HG02763 (cell line): Measurements from ENCODE around the gene FAHD2B.
"Not testable (repeated sequence)": the region's sequence is repeated elsewhere in the genome, so short reads cannot be mapped to it uniquely, and the experiment has no call there.

Source experiments
- ATAC-seq: cut with Tn5 transposase; IDR thresholded peaks from one replicate; pipeline ENCODE4 v1.9.1; 2021; ENCODE audit warnings: mild to moderate bottlenecking, moderate library complexity; ENCODE audit not compliant: unreplicated experiment

FAHD2B gene

GRCh38 chr2:97068722-97069121, 26.0 kb downstream of the FAHD2B start:
- ATAC-seq: not testable (repeated sequence)

DNA sequence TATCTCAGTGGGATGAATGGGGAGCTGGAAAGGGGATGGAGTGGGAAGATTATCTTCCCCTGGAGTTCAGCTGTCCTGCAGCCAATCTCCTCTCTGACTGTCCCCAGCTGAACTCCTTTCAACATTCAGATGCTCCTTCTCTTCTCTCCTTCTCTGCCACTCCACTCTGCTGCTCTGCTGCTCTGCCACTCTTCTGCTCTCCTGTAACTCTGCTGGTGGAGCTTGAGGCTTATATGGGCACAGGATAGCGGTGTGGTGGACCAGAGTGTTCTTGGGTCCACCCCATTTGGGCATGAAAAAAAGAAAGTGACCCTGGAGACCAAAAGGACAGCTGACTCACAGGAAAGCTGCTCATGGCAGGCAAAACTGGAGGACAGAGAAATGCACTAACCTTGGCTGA, 26.6 kb downstream of the FAHD2B start:
- no peak for ATAC-seq

DNA sequence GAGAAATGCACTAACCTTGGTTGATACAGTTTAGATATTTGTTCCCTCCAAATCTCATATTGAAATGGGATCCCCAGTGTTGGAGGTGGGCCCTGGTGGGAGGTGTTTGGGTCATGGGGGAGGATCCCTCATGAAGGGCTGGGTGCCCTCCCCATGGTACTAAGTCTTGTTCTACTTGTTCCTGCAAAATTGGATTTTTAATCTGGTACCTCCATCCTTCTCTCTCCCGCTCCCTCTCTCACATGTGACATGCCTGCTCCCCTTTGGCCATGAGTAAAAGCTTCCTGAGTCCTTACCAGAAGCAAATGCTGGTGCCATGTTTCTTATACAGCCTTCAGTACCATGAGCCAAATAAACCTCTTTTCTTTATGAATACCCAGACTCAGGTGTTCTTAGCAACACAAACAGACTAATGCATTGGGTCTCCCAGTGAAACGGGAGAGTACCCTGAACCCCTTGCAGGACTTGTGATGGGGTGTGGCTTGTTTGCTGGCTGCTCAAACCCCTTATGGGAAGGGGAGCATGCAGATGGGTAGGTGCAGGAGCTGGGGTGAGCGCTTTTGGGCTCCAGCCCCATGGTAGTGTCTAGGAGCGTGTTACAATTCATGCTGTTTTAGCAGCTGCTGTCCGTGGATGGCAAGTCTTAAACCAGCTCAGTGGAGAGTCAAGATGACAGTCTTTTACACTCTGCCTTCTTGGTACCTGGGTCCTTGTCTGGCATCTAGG, 27.2 kb downstream of the FAHD2B start:
- ATAC-seq: no peak

- not testable (repeated sequence) for ATAC-seq
Observed at GRCh38 chr2:97066030-97066429, 28.7 kb downstream of the FAHD2B start.

DNA sequence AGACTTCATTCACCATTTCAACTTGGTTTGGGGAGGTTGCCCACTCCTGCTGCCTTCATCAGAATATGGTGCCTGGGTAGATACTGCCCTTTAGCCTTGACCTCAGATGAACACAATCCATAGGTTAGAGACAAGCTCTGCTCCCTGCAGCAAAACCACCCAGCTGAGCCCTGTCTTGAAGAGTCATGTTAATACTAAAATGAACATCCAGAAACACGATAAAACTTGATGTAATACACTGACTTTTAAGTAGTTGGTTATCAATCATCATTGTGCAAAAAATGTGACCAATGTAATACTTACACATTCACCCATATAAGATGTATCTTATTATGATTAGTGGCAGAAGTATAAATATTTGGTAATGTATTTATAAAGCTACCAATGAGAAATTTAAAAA, 32.7 kb downstream of the FAHD2B start:
- ATAC-seq: not testable (repeated sequence)

DNA sequence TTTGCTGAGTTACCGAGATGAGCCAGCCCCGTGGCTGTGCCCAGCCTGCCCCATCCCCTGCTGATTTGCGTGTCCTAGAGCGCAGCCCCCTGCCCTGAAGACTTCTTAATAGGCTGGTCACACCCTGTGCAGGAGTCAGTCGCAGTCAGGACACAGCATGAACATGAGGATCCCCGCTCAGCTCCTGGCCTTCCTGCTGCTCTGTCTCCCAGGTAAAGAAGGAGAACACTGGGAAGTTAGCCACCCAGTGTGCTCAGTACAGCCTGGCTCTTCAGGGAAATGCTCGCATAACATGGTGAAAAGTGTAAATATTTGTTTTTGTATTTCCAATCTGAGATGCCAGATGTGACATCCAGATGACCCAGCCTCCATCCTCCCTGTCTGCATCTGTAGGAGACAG, 34.9 kb downstream of the FAHD2B start:
- not testable (repeated sequence) for ATAC-seq

DNA sequence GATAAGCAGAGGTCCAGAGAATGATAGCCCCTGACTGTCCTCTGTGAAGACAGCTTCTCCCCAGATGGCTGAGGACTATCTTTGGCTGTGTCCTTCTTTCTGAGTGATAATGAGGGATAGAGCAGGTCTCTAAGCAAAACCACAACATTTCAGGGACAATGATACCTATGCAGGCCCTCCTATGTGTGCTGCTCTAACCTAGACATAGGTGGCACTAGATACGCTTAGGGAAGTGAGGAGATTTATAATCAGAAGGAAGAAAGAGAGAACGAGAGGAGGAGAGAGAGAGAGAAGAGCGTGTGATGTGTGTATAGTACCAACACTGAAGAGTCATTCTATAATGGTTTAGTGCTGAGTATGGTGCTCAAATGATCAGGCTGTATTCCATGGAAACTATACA, 38.5 kb downstream of the FAHD2B start:
- not testable (repeated sequence) for ATAC-seq

GRCh38 chr2:97050032-97050431, 44.6 kb downstream of the FAHD2B start:
- ATAC-seq: not testable (repeated sequence)

- ATAC-seq: not testable (repeated sequence)
Observed at GRCh38 chr2:97048448-97048847, 46.2 kb downstream of the FAHD2B start.

DNA sequence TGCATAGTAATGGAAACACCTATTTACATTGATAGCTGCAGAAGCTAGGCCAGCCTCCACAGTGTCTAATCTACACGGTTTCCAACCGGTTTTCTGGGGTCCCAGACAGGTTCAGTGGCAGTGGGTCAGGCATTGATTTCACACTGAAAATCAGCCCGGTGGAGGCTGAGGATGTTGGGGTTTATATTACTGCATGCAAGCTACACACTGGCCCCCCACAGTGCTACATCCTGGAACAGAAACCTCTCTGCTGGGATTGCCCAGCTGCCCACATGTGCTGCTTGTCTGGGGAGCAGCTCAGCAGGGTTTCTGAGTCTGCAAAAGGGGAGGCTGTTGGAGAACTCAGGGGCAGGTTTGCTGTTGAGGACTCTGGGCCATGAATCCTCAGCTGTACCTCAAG, 48.0 kb downstream of the FAHD2B start:
- ATAC-seq: not testable (repeated sequence)

- not testable (repeated sequence) for ATAC-seq
Observed at GRCh38 chr2:97045895-97046499, 48.7 kb downstream of the FAHD2B start.
